Endothelial cell of hepatic sinusoid (primary cell): ENCODE data around the gene RNF220.
"Not testable (repeated sequence)": the region's sequence is repeated elsewhere in the genome, so short reads cannot be mapped to it uniquely, and the experiment has no call there.

ENCODE experiments used
- in situ Hi-C: cut with HindIII; loops from 2 replicates; pipeline ENCODE4 v1.10.0; 2017; ENCODE audit warnings: low sequenced_read_pairs

The RNF220 gene

GRCh38 chr1:44695671-44696070 is 290.6 kb downstream of the RNF220 start:
- in situ Hi-C loops, result no loop called here

DNA sequence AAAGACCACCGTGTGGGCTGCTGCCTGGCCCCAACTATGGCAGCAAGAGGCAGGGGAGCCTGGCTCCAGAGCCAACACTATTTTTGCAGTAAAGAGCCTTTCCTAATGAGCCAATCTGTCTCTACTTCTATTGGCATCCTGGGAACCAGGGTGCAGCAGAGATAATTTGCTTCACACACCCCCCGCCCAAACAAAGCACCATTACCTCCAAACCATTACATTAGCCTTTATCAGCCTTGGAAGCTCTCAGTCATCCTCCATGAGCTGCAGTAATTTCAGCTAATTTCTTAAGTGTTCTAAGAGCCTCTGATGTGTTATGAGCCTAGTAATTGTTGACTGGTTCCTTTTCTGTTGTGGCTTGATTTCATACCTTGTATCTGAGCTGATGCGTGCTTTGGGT is 291.0 kb downstream of the RNF220 start:
- in situ Hi-C loops, result no loop called here

DNA sequence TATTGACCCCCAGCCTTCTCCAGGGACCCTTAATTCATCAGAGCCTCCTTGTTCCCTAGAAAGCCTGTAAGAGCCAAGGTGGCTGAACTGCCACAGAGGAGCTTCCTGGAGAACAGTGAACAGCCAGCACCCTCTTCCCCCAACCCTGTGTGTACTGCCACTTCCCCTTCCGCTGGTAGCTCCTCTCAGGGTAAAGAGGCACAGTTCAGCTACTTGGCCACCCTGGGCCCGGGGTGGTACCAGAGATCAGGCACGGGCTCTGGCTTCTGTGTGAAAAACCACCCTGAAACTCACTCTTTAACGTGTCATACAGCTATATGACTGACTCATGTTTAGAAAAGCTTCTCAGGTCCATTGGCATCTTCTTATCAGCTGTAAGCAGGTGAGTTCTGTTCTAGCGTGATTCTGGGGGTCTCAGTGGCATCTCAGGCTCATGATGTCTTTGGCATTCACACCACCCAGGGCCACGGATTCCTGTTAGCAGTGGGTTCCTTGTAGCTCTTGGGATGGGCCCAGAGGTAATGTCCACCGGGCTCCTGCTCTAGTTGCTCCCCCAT is 291.8 kb downstream of the RNF220 start:
- in situ Hi-C loops, result no loop called here

DNA sequence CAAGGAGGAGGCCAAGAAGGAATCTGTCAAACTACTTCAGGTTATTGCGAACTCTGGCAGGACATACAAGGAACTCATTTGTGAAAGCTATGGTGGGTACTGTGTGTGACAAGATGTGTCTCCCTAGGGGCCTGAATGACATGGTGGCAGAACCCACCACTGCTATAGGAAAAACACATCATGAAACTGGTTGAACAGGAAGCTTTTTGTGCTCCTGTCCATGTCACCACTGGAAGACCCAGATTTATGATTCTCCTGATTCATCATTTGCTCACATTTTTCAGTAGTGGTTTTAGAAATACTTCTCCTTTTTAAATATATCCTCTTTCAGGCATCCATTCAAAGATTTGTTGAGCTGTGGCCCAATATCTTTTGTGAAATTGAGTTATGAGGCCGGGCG is 293.1 kb downstream of the RNF220 start:
- in situ Hi-C loops, result no loop called here

DNA sequence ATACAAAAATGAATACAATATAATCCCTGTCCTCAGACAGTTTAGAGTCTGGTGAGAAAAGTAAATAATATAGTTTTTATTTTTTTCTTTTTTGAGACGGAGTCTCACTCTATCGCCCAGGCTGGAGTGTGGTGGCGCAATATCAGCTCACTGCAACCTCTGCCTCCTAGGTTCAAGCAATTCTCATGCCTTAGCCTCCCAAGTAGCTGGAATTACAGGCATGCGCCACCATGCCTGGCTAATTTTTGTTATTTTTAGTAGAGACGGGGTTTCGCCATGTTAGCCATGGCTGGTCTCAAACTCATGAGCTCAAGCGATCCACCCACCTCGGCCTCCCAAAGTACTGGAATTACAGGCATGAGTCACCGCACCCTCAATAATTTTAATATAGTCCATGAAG is 294.3 kb downstream of the RNF220 start:
- in situ Hi-C loops, result not testable (repeated sequence)

DNA sequence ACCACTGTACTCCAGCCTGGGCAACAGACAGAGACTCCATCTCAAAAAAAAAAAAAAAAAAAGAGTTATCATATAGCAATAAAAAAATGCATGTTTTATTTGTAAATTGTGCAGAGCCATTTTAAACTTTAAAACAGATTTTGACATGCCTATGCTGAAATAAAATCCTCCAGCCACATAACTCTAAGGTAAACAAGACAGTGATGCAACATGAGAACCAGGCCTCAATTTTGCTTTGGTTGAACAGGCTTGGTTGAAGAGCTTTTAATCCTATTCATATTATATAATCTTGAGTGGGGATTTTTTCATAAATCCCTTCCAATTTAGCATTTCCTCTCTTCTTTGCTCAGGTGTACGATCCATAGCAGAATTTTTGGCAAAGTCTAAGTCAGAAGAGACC is 295.5 kb downstream of the RNF220 start:
- in situ Hi-C loops, result no loop called here

GRCh38 chr1:44701141-44701573 is 296.1 kb downstream of the RNF220 start:
- in situ Hi-C loops, result no loop called here
